K562 (cell line): ENCODE measurements around the gene FOXO3. TPM values are rescaled to one million over a fixed set of nuclear protein-coding genes. Genes with fewer than 3 reads are reported as not detected.

Experiments
- CEBPB ChIP-seq: fragments of 450-650 bp; IDR thresholded peaks from 2 replicates; pipeline ENCODE4 v1.6.1; 2016; ENCODE audit warnings: missing genetic modification characterization, missing compliant biosample characterization
- CREM ChIP-seq: IDR thresholded peaks from 2 replicates; pipeline ENCODE4 v1.6.1; 2014; ENCODE audit warnings: antibody characterized with exemption, low read depth
- FOSL1 ChIP-seq: fragments of 200-800 bp; sonication (Bioruptor generic); conservative IDR thresholded peaks from 2 replicates; pipeline ENCODE4 v1.6.1; 2016; ENCODE audit warnings: missing genetic modification characterization, missing compliant biosample characterization
- GABPA ChIP-seq: fragments of 200-800 bp; sonication (Bioruptor generic); conservative IDR thresholded peaks from 2 replicates; pipeline ENCODE4 v1.6.1; 2016; ENCODE audit warnings: low read depth, missing genetic modification characterization, missing compliant biosample characterization
- HEY1 ChIP-seq: fragments of 250-450 bp; sonication (Bioruptor Pico); IDR thresholded peaks from 2 replicates; pipeline ENCODE4 v1.5.0; 2020; ENCODE audit warnings: mild to moderate bottlenecking, moderate library complexity, borderline replicate concordance
- MEIS2 ChIP-seq: fragments of 450-650 bp; IDR thresholded peaks from 2 replicates; pipeline ENCODE4 v1.6.1; 2014; ENCODE audit warnings: mild to moderate bottlenecking; ENCODE audit not compliant: partially characterized antibody
- MNT ChIP-seq, 2 experiments: fragments of 450-650 bp; conservative IDR thresholded peaks; 2 replicates each; pipeline ENCODE4 v1.6.1; 2017; ENCODE audit warnings: mild to moderate bottlenecking in 2 of 2, moderate library complexity in 2 of 2
- NFE2L1 ChIP-seq: fragments of 450-650 bp; IDR thresholded peaks from 2 replicates; pipeline ENCODE4 v1.6.1; 2016; ENCODE audit warnings: missing genetic modification characterization, low read depth, mild to moderate bottlenecking, missing compliant biosample characterization, moderate library complexity, borderline replicate concordance
- RFX7 ChIP-seq: fragments of 250-450 bp; sonication (Bioruptor Pico); IDR thresholded peaks from 2 replicates; pipeline ENCODE4 v1.5.1; 2021; ENCODE audit warnings: mild to moderate bottlenecking
- RNF2 ChIP-seq: sonication (generic); IDR thresholded peaks from 2 replicates; pipeline ENCODE4 v1.6.1; 2016
- TEAD4 ChIP-seq, 2 experiments: sonication (generic) in 1 of 2; formaldehyde crosslinking in 1 of 2; IDR thresholded peaks; 2 replicates each; pipeline versions ENCODE4 v1.6.1 to v1.8.0; 2012 to 2022; ENCODE audit warnings: borderline replicate concordance in 1 of 2, inconsistent platforms in 1 of 2, low read length in 1 of 2, mild to moderate bottlenecking in 1 of 2, missing genetic modification reagents in 1 of 2
- ZC3H4 ChIP-seq: sonication (generic); formaldehyde crosslinking; IDR thresholded peaks from 2 replicates; pipeline ENCODE4 v1.9.0; 2021; ENCODE audit warnings: missing genetic modification reagents, borderline replicate concordance
- ZNF717 ChIP-seq: fragments of 250-450 bp; sonication (Bioruptor Pico); IDR thresholded peaks from 2 replicates; pipeline ENCODE4 v1.5.0; 2021
- polyA plus RNA-seq, 8 experiments: library from polyadenylated mRNA; depleted of rRNA in 4 of 8; stranded (reverse) in 5 of 8; unstranded in 3 of 8; fragments of >200 nt; fragmentation: Nextera tagmentation in 2 of 8; fragmentation: Illumina TruSeq in 1 of 8; extraction: Ambion mirVana in 2 of 8; extraction: Trizol in 1 of 8; gene quantifications; 2 replicates each; pipeline versions ENCODE4 v1.2.1 to v1.2.3, GENCODE V29; 2011 to 2014; ENCODE audit warnings: inconsistent platforms in 1 of 8, missing spikeins in 1 of 8
- total RNA-seq, 7 experiments: library from RNA; depleted of rRNA in 6 of 7; stranded (reverse); fragments of >200 nt in 6 of 7; fragmentation: Illumina TruSeq in 2 of 7; extraction: Trizol in 2 of 7; gene quantifications; 2 replicates each; pipeline versions ENCODE4 v1.2.1 to v1.2.3, GENCODE V29; 2011 to 2021; ENCODE audit warnings: low replicate concordance in 1 of 7

The FOXO3 gene
- total and polyA plus RNA-seq, 9 of the 15 experiments (the other 6 are each of a cell fraction or from before 2014, with no cell fraction given), result 3.0 to 14.6 (median 6.0) TPM

- TF ChIP-seq ZNF717 (CRISPR knock-in tag) (no peak), MNT (conservative IDR thresholded peaks at IDR 0.05) (no peak), HEY1 (CRISPR knock-in tag) (no peak), RNF2 (peak; percentile 28; the same call in 1 of the 2 replicates), FOSL1 (tag) (no peak), MEIS2 (peak; percentile 41), GABPA (0 out of 2 replicates have a peak, but pooled peaks have one; percentile 18), CEBPB (peak; percentile 95), ZC3H4 (CRISPR knock-in tag) (no peak), NFE2L1 (tag) (no peak), RFX7 (no peak), TEAD4 (IDR thresholded peaks at IDR 0.05; ENCODE audit: low read length) (peak; percentile 22; the same call in 1 of the 2 replicates), TEAD4 (CRISPR knock-in tag; IDR thresholded peaks at IDR 0.05; ENCODE audit: borderline replicate concordance) (no peak), CREM (0 out of 2 replicates have a peak, but pooled peaks have one; percentile 3)
- TF ChIP-seq, all 486 proteins: peak for 22
These were observed 153.5 kb downstream of the FOXO3 start (continued) for GRCh38 chr6:108714101-108714765.
